Renal pelvis (tissue), 4 donors: ENCODE data around the gene PPP1R14B. TPM values are rescaled to one million over a fixed set of nuclear protein-coding genes. Genes with fewer than 3 reads are reported as not detected.
A peak's percentile ranks its signal among the peaks of the same experiment; 100 is the strongest.

Source experiments
- DNase-seq: peaks from one replicate; pipeline ENCODE4 v3.0.0-alpha.2; 2013
- polyA plus RNA-seq, 3 donors: library from polyadenylated mRNA; unstranded; fragments of 120-200 nt; gene quantifications; one replicate each; pipeline ENCODE4 v1.2.1, GENCODE V29; 2013; ENCODE audit not compliant: insufficient read length in 3 of 3

Gene PPP1R14B
- polyA plus RNA-seq, 3 donors = 66.6 to 98.3 (median 90.5) TPM

GRCh38 chr11:64233913-64234586 is 12.7 kb downstream of the PPP1R14B start, which contains the start of gene VEGFB:
Gene VEGFB (plus strand): TSS chr11:64234584. CDS start chr11:64234834, 250 bp downstream.
- DNase-seq = peak; percentile 53

DNA sequence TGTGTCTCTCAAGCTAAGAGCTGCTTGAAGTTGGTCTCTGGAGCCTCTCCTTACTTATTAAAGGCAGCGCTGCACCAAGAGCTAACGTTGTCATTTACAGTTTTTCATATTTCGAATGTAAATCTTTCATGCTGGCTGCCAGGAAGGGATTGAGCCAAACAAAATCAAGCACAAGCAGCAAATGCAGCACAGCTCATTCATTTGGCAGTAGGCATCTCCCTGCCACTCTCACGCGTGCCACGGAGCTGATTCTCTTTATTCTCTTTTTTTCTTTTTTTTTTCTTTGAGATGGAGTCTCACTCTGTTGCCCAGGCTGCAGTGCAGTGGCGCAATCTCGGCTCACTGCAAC is 13.8 kb downstream of the PPP1R14B start:
- no peak for DNase-seq

DNA sequence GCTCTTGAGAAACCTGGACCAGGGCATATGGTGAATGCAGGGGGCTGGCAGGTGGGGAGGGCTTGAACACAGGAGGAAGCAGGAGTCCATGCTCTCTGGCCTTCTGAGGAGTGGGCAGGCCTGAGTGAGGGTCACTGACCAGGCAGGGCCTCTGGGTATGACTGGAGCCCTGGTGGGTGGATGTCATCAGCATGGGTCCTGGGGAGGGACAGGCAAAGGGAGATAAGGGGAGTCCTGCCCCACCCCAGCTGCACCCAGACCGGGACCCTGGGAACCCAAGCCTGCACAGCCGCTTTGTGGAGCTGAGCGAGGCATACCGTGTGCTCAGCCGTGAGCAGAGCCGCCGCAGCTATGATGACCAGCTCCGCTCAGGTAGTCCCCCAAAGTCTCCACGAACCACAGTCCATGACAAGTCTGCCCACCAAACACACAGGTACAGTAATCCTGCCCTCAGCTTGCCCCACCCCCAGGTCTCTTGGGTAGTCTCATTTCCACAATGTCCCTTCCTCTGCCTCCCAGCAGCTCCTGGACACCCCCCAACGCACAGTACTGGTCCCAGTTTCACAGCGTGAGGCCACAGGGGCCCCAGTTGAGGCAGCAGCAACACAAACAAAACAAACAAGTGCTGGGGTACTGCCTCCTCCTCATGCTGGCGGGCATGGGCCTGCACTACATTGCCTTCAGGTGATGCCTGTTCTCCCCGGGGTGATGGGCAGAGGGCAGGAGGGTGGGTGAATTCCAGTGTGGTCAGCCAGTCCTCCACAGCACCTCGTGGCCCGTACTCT is 14.4 kb downstream of the PPP1R14B start:
- no peak for DNase-seq

DNA sequence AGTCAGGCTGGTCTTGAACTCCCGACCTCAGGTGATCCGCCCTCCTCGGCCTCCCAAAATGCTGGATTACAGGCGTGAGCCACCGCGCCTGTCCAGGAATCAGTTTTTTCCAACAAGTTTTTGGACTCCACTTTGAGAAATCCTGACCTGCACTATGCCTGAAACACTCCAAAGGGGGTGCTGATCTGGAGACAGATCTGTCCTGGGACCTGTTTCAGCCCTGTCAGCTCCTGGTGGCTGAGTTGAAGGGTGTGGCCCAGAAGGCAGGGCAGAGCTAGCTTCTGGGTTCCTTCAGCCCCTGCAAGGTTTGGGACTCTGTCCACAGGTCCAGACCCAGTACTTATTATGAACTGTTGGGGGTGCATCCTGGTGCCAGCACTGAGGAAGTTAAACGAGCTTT is 15.2 kb downstream of the PPP1R14B start:
- no peak for DNase-seq

DNA sequence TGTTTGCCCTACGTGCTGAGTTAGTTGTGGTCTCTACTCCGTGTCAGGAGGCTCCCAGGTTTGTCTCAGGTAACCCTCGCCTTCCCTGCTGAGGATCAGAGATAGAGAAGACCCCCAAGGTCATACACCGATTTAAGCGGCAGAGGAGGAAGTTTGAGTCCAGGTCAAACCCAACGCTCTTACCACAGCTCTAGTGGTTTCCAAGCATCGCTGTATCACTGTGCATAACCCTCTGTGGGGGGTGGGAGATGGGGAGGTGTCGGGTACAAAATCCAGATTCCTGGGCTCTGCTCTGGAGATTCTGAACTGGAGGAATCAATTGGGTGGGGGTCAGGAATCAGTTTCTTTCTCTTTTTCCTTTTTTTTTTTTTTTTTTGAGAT is 15.8 kb downstream of the PPP1R14B start:
- DNase-seq = no peak

- peak; percentile 96 for DNase-seq
Observed at GRCh38 chr11:64230171-64230984, 16.4 kb downstream of the PPP1R14B start, which contains the start of gene DNAJC4. Gene DNAJC4 (plus strand): TSS chr11:64230548. CDS start chr11:64230855, 307 bp downstream.

DNA sequence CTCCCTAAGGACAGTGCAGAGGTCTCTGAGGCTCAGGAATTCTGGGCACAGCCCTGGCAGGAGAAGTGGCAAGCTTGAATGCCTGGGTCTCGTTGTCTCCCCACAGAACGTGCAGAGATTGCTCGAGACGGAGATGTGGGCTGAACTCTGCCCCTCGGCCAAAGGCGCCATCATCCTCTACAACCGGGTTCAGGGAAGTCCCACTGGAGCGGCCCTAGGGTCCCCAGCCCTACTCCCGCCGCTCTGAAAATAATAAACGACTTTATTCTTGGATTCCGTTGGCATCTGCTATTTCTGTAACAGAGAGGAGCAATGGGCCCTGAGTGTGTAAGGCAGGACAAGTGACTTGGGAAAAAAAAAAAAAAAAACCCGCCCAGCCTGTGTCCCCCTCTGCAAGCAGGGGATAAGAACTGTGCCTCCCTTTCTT is 17.0 kb downstream of the PPP1R14B start:
- DNase-seq = no peak

DNA sequence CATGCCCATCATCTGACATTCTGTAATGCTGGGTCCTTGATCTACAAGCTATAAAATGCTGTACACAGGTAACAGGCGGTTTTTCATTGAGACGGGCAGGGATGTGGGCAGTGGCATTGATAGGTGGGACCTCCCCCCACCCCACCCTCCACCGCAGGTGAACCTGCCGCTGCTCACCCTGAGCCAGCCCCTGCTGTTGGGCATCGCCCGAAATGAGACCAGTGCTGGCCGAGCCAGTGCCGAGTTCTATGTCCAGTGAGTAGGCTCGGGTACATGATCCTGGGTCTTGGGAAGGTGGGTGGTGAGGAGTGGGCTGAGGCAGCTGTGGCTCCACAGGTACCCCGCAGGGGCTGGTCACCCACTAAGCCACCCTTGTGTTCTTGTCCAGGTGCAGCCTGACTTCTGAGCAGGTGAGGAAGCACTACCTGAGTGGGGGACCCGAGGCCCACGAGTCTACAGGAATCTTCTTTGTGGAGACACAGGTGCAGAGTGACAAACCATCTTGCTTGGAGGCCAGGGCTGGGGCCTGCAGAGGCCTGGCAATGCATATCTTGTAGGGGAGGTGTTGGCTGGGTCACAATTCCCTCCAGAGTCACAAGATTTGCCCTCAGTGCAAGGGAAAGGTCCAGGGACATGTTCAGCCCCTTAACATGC is 17.5 kb downstream of the PPP1R14B start:
- no peak for DNase-seq

DNA sequence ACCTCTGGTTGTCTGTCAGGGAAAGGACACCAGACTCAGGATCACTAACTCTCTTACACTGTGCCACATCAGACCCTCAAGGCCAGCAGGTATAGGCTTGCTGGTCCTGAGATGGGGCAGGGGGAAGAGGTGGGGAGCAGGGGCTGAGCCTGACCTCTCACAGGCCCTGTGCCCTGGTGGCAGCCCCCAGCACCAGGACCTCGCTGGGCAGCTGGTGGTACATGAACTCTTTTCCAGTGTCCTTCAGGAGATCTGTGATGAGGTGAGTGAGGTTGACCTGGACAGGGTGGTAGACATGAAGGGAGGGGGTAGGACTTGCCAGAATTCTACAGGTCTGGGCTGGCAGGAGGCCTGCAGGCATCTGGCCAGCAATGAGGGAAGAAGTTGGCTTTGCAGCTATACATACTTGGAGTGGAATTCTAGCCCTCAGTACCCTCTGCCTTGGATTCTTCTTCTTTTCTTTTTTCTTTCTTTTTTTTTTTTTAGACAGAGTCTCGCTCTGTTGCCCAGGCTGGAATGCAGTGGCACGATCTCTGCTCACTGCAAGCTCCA is 19.3 kb downstream of the PPP1R14B start:
- DNase-seq = no peak

- no peak for DNase-seq
Observed at GRCh38 chr11:64226507-64227051, 20.2 kb downstream of the PPP1R14B start.

- DNase-seq = peak; percentile 88
Observed at GRCh38 chr11:64225608-64226506, 20.9 kb downstream of the PPP1R14B start, which contains the start of the genes NUDT22 and TRPT1. Gene NUDT22 (plus strand): TSS chr11:64226274. CDS start chr11:64226653, 379 bp downstream. Gene TRPT1 (minus strand): TSS chr11:64226186. CDS start chr11:64225860, 326 bp downstream.

DNA sequence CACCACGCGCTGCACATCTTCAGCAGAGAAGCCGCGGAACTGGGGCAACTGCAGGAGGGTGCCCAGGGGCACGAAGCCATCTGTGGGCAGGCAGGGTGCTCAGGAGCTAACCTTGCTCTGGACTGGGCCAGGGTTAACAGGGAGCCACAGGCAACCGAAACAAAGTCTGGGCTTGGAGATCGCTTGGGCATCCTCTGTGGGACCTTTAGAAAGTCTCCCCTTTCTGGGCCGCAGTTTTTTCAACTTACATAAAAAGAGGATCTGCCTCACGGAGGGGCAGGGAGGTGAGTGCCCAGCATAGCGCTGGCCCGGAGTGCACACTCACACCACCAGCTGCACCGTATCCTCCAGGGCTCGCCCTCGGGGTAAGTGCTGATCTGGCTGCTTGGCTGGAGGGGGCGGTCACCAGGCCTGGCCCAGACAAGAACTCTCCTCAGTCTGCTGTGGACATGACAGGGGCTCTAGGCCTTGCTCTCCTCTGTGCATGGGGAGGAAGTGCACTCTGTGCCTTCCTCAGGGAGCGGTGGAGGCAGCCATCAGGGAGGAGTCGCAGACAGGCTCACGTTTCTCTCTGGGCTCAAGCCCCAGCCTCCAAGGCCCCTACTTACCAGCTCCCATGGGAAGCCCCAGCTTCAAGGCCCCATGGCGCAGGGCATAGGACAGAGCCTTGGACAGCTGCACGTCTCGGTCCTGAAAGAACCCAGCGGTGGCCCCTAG is 21.7 kb downstream of the PPP1R14B start:
- DNase-seq = no peak

DNA sequence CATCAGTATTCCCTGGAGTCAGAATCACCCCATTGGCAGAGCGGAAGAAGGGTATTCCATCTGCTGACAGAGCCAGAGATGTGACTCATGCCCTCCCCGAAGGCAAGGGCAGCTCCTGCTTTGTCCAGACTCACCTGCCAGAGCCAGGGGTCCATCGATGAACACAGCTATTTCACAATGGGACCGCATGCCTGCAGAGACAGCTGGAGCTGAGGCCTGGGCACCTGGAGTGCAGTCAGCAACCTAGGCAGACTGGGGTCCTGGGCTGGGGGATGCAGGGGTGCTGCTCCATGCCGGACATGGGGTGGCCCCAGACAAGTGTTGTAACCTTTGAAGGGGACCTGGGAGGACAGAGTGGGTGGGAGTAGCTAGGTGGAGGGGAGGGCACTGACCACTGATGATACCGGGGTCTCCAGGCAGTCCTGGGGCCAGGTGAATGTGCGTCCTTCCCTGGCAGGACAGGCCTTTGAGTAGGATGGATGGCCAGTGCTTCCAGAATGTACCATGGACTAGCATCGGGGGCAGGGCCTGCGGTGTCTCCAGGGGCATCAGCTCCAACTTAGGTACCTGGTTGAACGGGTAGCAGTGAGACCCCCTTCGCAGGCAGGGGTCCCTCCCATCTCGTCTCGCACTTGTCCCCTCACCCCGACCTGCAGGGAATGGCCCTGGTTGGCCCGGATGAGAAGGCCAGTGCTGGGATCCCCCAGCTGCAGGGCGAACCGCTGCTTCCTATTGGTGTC is 22.4 kb downstream of the PPP1R14B start:
- DNase-seq = no peak

DNA sequence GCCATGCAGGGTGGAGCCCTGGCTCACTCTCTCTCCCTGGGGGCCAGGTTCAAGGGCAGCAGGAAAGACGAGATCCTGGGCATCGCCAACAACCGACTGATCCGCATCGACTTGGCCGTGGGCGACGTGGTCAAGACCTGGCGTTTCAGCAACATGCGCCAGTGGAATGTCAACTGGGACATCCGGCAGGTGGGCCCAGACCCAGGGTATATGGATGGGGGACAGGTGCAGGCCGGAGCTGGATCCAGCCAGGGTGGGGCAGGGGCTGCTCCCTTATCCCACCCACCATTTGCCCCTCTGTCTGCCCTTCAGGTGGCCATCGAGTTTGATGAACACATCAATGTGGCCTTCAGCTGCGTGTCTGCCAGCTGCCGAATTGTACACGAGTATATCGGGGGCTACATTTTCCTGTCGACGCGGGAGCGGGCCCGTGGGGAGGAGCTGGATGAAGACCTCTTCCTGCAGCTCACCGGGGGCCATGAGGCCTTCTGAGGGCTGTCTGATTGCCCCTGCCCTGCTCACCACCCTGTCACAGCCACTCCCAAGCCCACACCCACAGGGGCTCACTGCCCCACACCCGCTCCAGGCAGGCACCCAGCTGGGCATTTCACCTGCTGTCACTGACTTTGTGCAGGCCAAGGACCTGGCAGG is 23.6 kb downstream of the PPP1R14B start:
- no peak for DNase-seq

DNA sequence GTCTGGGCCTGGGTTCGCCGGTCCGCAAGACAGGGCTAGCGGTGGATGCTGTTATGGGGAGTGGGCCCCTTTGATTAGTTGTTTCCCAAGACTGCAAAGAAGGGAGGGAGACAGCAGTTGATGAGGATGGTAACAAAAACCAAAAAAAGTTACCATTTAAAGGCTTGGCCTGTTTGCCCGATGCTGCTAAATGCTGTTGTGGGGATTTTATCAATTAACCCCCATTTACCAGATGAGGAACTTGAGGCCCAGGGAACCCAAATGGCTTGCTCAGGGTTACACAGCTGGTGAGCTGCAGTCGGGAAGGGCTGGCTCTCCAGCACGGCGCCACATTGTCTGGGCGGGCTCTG is 24.1 kb downstream of the PPP1R14B start:
- DNase-seq = no peak

- DNase-seq = no peak
Observed at GRCh38 chr11:64220798-64221197, 25.9 kb downstream of the PPP1R14B start.

DNA sequence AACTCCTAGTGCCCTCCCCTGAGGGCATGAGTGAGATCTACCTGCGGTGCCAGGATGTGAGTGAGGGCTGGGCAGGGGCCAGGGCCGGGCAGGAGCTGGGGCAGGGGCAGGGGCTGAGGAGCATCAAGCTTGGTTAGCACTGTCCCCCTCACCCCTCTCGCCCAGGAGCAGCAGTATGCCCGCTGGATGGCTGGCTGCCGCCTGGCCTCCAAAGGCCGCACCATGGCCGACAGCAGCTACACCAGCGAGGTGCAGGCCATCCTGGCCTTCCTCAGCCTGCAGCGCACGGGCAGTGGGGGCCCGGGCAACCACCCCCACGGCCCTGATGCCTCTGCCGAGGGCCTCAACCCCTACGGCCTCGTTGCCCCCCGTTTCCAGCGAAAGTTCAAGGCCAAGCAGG is 26.5 kb downstream of the PPP1R14B start:
- DNase-seq = no peak

DNA sequence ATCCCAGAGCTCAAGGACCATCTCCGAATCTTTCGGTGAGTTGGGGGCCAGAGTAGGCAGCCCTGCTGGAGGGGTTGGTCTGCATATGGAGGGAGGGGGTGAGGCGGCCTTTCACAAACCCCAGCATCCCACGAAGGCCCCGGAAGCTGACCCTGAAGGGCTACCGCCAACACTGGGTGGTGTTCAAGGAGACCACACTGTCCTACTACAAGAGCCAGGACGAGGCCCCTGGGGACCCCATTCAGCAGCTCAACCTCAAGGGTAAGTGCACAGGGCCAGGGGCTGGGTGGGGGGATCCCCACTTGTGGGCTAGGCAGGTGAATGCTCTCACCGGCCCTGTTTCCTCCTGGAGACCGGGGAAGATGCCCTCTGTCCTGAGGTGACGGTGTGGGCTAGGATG is 27.0 kb downstream of the PPP1R14B start:
- no peak for DNase-seq
